Stomach (tissue), 4 donors: ENCODE data around the gene SMIM44.

Source experiments
- CTCF ChIP-seq, 7 experiments: fragments of 450-650 bp in 4 of 7; fragments of 200-600 bp in 3 of 7; sonication (generic) in 3 of 7; IDR thresholded peaks; one replicate each; pipeline ENCODE4 v1.5.1; 2016 to 2019; ENCODE audit warnings: antibody characterized with exemption in 7 of 7, control low read depth in 2 of 7, mild to moderate bottlenecking in 1 of 7
- POLR2A ChIP-seq, 4 donors: fragments of 450-650 bp; IDR thresholded peaks; one replicate each; pipeline ENCODE4 v1.6.1; 2016; ENCODE audit warnings: antibody characterized with exemption in 4 of 4, control low read depth in 2 of 4, mild to moderate bottlenecking in 1 of 4, moderate library complexity in 1 of 4
- POLR2AphosphoS5 ChIP-seq, 3 donors: sonication (generic); formaldehyde crosslinking; IDR thresholded peaks; one replicate each; pipeline ENCODE4 v1.6.1; 2016; ENCODE audit warnings: antibody characterized with exemption in 3 of 3

- no peak for TF ChIP-seq CTCF (IDR thresholded peaks at IDR 0.05)
- no peak for TF ChIP-seq POLR2A (IDR thresholded peaks at IDR 0.05)
- no peak for TF ChIP-seq POLR2AphosphoS5 (IDR thresholded peaks at IDR 0.05)
Observed at GRCh38 chr19:3474614-3475013, 8.6 kb downstream of the SMIM44 start.
